Stimulated activated naive B cell treated with anti-CD40 and anti-IgM and Interleukin-4, amounts not matched to agents 10 μg/mL and 1 μg/mL and 100 μg/mL, for 72 hours (primary cell): ENCODE results near the gene LRRC8A.
A peak's percentile ranks its signal among the peaks of the same experiment; 100 is the strongest.
"Not testable (repeated sequence)": the region's sequence is repeated elsewhere in the genome, so short reads cannot be mapped to it uniquely, and the experiment has no call there.

ENCODE experiments used
- ATAC-seq, 2 donors: fragments of 150-1000 bp; cut with Tn5 transposase; replicated peaks; 2 replicates each; pipeline ENCODE4 v1.10.0; 2021; ENCODE audit warnings: moderate library complexity in 1 of 2
- DNase-seq: peaks from one replicate; pipeline ENCODE4 v3.0.0; 2021
- H3K27ac Mint-ChIP-seq: one replicate; pipeline ENCODE4 v1.8.0; 2022; ENCODE audit warnings: mild to moderate bottlenecking, mixed read lengths
- H3K27me3 Mint-ChIP-seq, 2 donors: one replicate each; pipeline ENCODE4 v1.8.0; 2022; ENCODE audit warnings: mixed read lengths in 2 of 2
- H3K36me3 Mint-ChIP-seq, 2 donors: one replicate each; pipeline ENCODE4 v1.8.0; 2022; ENCODE audit warnings: mixed read lengths in 2 of 2, mild to moderate bottlenecking in 1 of 2
- H3K4me1 Mint-ChIP-seq, 2 donors: one replicate each; pipeline ENCODE4 v1.8.0; 2022; ENCODE audit warnings: mixed read lengths in 2 of 2, mild to moderate bottlenecking in 1 of 2
- H3K4me3 Mint-ChIP-seq, 2 donors: one replicate each; pipeline ENCODE4 v1.8.0; 2022; ENCODE audit warnings: mild to moderate bottlenecking in 2 of 2, mixed read lengths in 2 of 2, moderate library complexity in 1 of 2
- H3K9me3 Mint-ChIP-seq, 2 donors: one replicate each; pipeline ENCODE4 v1.8.0; 2022; ENCODE audit warnings: mixed read lengths in 2 of 2, mild to moderate bottlenecking in 1 of 2

The LRRC8A gene

GRCh38 chr9:128851779-128852600 is 29.9 kb upstream of the LRRC8A start:
- ATAC-seq, H3K4me3 Mint-ChIP-seq, H3K27me3 Mint-ChIP-seq, DNase-seq, H3K4me1 Mint-ChIP-seq, H3K27ac Mint-ChIP-seq: not testable (repeated sequence)
- H3K9me3 Mint-ChIP-seq, result peaks cover 7 to 14% of the 10 kb centered on the region in 2 donors
- H3K36me3 Mint-ChIP-seq, result peaks cover 23 to 29% of the 10 kb centered on the region in 2 donors

- not testable (repeated sequence) for H3K4me3 Mint-ChIP-seq, H3K27ac Mint-ChIP-seq, H3K4me1 Mint-ChIP-seq, H3K27me3 Mint-ChIP-seq, ATAC-seq, DNase-seq
- peaks cover 21 to 26% of the 10 kb centered on the region in 2 donors for H3K36me3 Mint-ChIP-seq
- peaks cover 7 to 14% of the 10 kb centered on the region in 2 donors for H3K9me3 Mint-ChIP-seq
Observed at GRCh38 chr9:128852646-128853045, 29.3 kb upstream of the LRRC8A start.

- not testable (repeated sequence) for H3K4me3 Mint-ChIP-seq, H3K27ac Mint-ChIP-seq, ATAC-seq, DNase-seq, H3K4me1 Mint-ChIP-seq, H3K27me3 Mint-ChIP-seq
- peaks cover 7 to 14% of the 10 kb centered on the region in 2 donors for H3K9me3 Mint-ChIP-seq
- H3K36me3 Mint-ChIP-seq, result peaks cover 16 to 18% of the 10 kb centered on the region in 2 donors
Observed at GRCh38 chr9:128854454-128854853, 27.5 kb upstream of the LRRC8A start.

GRCh38 chr9:128858476-128858875 is 23.5 kb upstream of the LRRC8A start:
- DNase-seq, H3K9me3 Mint-ChIP-seq, H3K4me3 Mint-ChIP-seq, ATAC-seq, H3K27ac Mint-ChIP-seq, H3K27me3 Mint-ChIP-seq, H3K4me1 Mint-ChIP-seq, H3K36me3 Mint-ChIP-seq: not testable (repeated sequence)

DNA sequence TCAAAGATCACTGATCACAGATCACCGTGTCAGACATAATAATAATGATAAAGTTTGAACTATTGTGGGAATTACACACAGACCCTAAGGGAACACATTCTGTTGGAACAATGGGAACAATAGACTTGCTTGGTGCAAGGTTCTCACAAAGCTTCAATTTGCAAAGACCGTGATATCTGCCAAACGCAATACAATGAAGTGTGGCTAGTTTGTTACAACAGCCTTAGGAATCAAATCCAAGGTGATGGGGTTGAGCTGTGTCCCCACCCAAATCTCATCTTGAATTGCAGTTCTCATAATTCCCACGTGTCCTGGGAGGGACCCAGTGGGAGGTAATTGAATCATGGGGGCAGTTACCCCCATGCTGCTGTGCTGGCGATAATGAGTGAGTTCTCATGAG is 21.0 kb upstream of the LRRC8A start:
- Mint-ChIP-seq H3K27me3 (no peaks in the 10 kb centered on the region), H3K4me1 (peaks cover 7 to 8% of the 10 kb centered on the region in 2 donors), H3K9me3 (no peaks in the 10 kb centered on the region), H3K27ac (no peak overlapping the region), H3K36me3 (peaks cover 0 to 2% of the 10 kb centered on the region in 2 donors), H3K4me3 (no peak overlapping the region)
- DNase-seq, result no peak
- no peak for ATAC-seq

- Mint-ChIP-seq H3K27ac (no peak overlapping the region), H3K4me1 (peaks cover 7 to 8% of the 10 kb centered on the region in 2 donors), H3K9me3 (no peaks in the 10 kb centered on the region), H3K4me3 (no peak overlapping the region), H3K27me3 (no peaks in the 10 kb centered on the region), H3K36me3 (peaks cover 0 to 2% of the 10 kb centered on the region in 2 donors)
- DNase-seq (no peak), ATAC-seq (no peak)
Observed at GRCh38 chr9:128861501-128861900, 20.4 kb upstream of the LRRC8A start.

DNA sequence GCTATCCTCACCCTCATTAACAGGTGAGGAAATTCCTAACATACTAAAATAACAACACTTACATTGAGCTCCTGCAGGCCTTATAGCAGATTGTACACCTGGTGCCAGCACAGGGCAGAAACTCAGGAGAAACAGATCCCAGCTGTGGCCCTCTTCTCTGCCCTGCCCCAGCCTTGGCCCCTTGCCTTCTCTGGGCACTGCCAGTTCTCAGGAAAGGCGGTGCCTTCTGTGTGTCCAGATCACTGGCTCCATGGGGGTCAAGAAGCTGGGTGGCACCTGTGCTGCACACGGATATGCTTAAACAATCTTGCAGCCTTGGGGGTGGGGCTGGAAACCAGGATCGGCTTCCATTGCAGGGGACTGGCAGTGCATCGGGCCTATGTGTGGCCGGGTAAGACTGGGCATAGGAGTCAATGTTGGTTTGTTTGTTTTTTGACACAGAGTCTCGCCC is 19.5 kb upstream of the LRRC8A start:
- DNase-seq, result no peak
- H3K27me3 Mint-ChIP-seq, result no peaks in the 10 kb centered on the region
- H3K9me3 Mint-ChIP-seq, result no peaks in the 10 kb centered on the region
- peaks cover 0 to 2% of the 10 kb centered on the region in 2 donors for H3K36me3 Mint-ChIP-seq
- no peak for ATAC-seq
- no peak overlapping the region for H3K4me3 Mint-ChIP-seq
- no peak overlapping the region for H3K27ac Mint-ChIP-seq
- peaks cover 7 to 8% of the 10 kb centered on the region in 2 donors for H3K4me1 Mint-ChIP-seq

DNA sequence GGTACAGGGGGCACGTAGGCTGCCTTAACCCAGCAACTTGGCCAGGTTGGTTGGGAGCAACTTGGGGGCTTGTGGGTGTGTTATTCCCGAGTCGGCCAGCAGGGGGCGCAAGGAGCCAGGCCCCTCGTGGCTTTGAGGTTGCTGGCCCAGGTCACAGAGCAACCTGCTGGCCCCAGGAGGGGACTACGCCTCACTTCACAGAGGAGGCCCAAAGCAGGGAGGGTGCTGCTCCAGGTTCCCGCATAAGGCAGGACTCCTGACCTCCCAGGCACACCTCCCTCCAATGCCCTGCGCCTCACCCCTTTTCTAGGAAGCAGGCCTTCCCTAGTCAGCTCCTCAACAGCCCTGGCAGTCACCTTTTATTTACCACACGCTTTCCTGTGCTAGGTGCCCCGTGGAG is 18.3 kb upstream of the LRRC8A start:
- H3K36me3 Mint-ChIP-seq, result peaks cover 0 to 2% of the 10 kb centered on the region in 2 donors
- ATAC-seq (peak; percentile 97), DNase-seq (peak; percentile 67)
- H3K27me3 Mint-ChIP-seq, result no peaks in the 10 kb centered on the region
- H3K9me3 Mint-ChIP-seq, result no peaks in the 10 kb centered on the region
- no peak overlapping the region for H3K4me3 Mint-ChIP-seq
- peaks cover 7 to 8% of the 10 kb centered on the region in 2 donors for H3K4me1 Mint-ChIP-seq
- H3K27ac Mint-ChIP-seq, result peak overlapping the region; percentile 67

DNA sequence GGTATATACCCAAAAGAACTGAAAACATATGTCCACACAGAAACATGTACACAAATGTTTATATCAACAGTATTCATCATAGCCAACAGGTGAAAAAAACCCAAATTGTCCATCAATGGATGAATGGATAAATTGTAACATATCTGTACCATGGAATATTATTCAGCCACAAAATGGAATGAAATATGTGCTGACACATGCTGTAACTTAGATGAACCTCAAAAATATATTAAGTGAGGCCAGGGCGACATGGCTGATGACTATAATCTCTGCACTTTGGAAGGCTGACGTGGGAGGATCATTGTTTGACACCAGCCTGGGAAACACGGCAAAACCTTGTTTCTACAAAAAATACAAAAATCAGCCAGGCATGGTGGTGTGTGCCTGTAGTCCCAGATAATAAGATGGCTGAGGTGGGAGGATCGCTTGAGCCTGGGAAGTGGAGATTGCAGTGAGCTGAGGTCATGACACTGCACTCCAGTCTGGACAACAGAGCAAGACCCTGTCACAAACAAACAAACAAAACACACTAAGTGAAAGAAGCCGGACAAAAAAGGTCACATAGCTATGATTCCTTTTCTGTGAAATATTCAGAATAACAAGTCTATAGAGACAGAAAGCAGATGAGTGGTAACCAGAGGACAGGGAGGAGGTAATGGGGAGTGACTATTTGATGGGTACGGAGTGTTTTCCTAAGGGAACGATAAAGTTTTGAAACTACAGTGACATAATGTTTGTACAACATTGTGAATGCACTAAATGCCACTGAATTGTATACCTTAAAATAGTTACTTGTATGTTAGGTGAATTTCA is 11.6 kb upstream of the LRRC8A start:
- Mint-ChIP-seq H3K4me3 (no peak overlapping the region), H3K27ac (no peak overlapping the region), H3K36me3 (peaks cover 2 to 8% of the 10 kb centered on the region in 2 donors), H3K4me1 (no peaks in the 10 kb centered on the region), H3K27me3 (no peaks in the 10 kb centered on the region), H3K9me3 (no peaks in the 10 kb centered on the region)
- DNase-seq, result no peak
- ATAC-seq, result no peak

GRCh38 chr9:128870941-128871265 is 11.0 kb upstream of the LRRC8A start:
- H3K9me3 Mint-ChIP-seq, H3K27ac Mint-ChIP-seq, H3K4me1 Mint-ChIP-seq, DNase-seq, ATAC-seq, H3K4me3 Mint-ChIP-seq, H3K36me3 Mint-ChIP-seq, H3K27me3 Mint-ChIP-seq: not testable (repeated sequence)

DNA sequence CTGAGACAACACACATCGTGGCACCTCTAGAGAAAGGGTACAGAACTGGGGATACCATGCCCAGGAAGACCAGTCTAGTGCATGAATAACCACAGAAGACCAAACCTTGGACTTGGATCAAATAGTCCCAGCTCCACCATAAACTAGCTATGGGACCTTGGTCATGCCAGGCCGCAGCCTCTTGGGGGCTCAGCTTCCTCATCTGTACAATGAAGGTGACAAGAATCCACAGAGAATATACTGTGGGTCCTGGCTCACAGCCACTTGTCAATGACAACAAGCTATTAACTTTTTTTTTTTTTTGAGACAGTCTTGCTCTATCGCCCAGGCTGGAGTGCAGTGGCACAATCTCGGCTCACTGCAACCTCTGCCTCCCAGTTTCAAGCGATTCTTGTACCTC is 4.1 kb upstream of the LRRC8A start:
- DNase-seq, result no peak
- peaks cover 0 to 9% of the 10 kb centered on the region in 2 donors for H3K36me3 Mint-ChIP-seq
- H3K4me3 Mint-ChIP-seq, result no peak overlapping the region
- ATAC-seq, result no peak
- peaks cover 13 to 24% of the 10 kb centered on the region in 2 donors for H3K4me1 Mint-ChIP-seq
- H3K27me3 Mint-ChIP-seq, result no peaks in the 10 kb centered on the region
- no peak overlapping the region for H3K27ac Mint-ChIP-seq
- no peaks in the 10 kb centered on the region for H3K9me3 Mint-ChIP-seq

GRCh38 chr9:128882677-128883603 is 1.0 kb downstream of the LRRC8A start:
- DNase-seq (no peak), ATAC-seq (no peak)
- Mint-ChIP-seq H3K27ac (peak overlapping the region; percentile 94), H3K9me3 (no peaks in the 10 kb centered on the region), H3K4me1 (peaks cover 25 to 38% of the 10 kb centered on the region in 2 donors), H3K4me3 (peak overlapping the region; percentile 93 to 98), H3K27me3 (no peaks in the 10 kb centered on the region), H3K36me3 (peaks cover 2 to 14% of the 10 kb centered on the region in 2 donors)

- Mint-ChIP-seq H3K9me3 (no peaks in the 10 kb centered on the region), H3K4me1 (peaks cover 27 to 40% of the 10 kb centered on the region in 2 donors), H3K36me3 (peaks cover 9 to 23% of the 10 kb centered on the region in 2 donors), H3K4me3 (no peak overlapping the region), H3K27ac (peak overlapping the region; percentile 22), H3K27me3 (no peaks in the 10 kb centered on the region)
- DNase-seq, result no peak
- no peak for ATAC-seq
Observed at GRCh38 chr9:128884164-128884563, 2.2 kb downstream of the LRRC8A start.

GRCh38 chr9:128885376-128885775 is 3.4 kb downstream of the LRRC8A start:
- Mint-ChIP-seq H3K27ac (peak overlapping the region; percentile 38), H3K4me3 (no peak overlapping the region), H3K9me3 (no peaks in the 10 kb centered on the region), H3K36me3 (peaks cover 9 to 25% of the 10 kb centered on the region in 2 donors), H3K4me1 (peaks cover 27 to 35% of the 10 kb centered on the region in 2 donors), H3K27me3 (no peaks in the 10 kb centered on the region)
- DNase-seq (no peak), ATAC-seq (no peak)
